RWPE2 (cell line): ENCODE results near the gene PIK3CD.
"Not testable (repeated sequence)": the region's sequence is repeated elsewhere in the genome, so short reads cannot be mapped to it uniquely, and the experiment has no call there.

Experiments
- ATAC-seq: fragments of 200-7000 bp; cut with Tn5 transposase; 3 replicates; pipeline ENCODE4 v1.9.1; 2021; ENCODE audit warnings: low read depth
- DNase-seq: peaks from one replicate; pipeline ENCODE4 v3.0.0-alpha.2; 2020; ENCODE audit warnings: low spot score
- H3K27ac ChIP-seq: fragments of 450-650 bp; 2 replicates; pipeline ENCODE4 v1.5.1; 2017; ENCODE audit warnings: mild to moderate bottlenecking; ENCODE audit not compliant: poor library complexity, severe bottlenecking
- H3K27me3 ChIP-seq: fragments of 250-450 bp; sonication (Bioruptor Pico); 2 replicates; pipeline ENCODE4 v1.5.1; 2021; ENCODE audit warnings: mild to moderate bottlenecking, moderate library complexity; ENCODE audit not compliant: insufficient read depth, poor library complexity, severe bottlenecking
- H3K36me3 ChIP-seq: fragments of 250-450 bp; sonication (Bioruptor Pico); 2 replicates; pipeline ENCODE4 v1.5.1; 2020; ENCODE audit warnings: low read depth, mild to moderate bottlenecking, moderate library complexity
- H3K4me1 ChIP-seq: fragments of 250-450 bp; sonication (Bioruptor Pico); 2 replicates; pipeline ENCODE4 v1.5.1; 2021; ENCODE audit warnings: mild to moderate bottlenecking, moderate library complexity; ENCODE audit not compliant: insufficient read depth, poor library complexity, severe bottlenecking
- H3K4me3 ChIP-seq: fragments of 250-450 bp; sonication (Bioruptor Pico); 2 replicates; pipeline ENCODE4 v1.5.1; 2021; ENCODE audit warnings: mild to moderate bottlenecking, moderate library complexity; ENCODE audit not compliant: severe bottlenecking
- H3K9me3 ChIP-seq: fragments of 250-450 bp; sonication (Bioruptor Pico); 2 replicates; pipeline ENCODE4 v1.5.1; 2021; ENCODE audit warnings: mild to moderate bottlenecking, moderate library complexity; ENCODE audit not compliant: severe bottlenecking
- CTCF ChIP-seq: fragments of 450-650 bp; IDR thresholded peaks from one replicate; pipeline ENCODE4 v1.5.1; 2017; ENCODE audit warnings: mild to moderate bottlenecking, moderate library complexity; ENCODE audit not compliant: poor library complexity, severe bottlenecking

The PIK3CD gene

DNA sequence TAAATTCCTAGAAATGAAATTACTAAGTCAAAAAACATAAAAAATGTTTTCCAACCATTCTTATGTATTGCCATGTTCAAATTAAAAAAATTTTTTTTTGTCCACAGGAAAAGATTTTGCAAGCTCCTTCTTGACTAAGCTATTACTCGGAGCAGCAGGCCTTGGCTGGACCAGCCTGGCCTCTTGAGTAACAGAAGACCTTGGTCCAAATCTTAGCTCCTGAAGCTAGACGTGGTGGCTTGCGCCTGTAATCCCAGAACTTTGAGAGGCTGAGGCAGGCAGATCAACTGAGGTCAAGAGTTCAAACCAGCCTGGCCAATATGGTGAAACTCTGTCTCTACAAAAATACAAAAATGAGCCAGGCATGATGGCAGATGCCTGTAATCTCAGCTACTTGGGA lies 94.7 kb downstream of the PIK3CD start:
- peaks cover 92% of the 10 kb centered on the region for H3K36me3 ChIP-seq
- no peaks in the 10 kb centered on the region for H3K27me3 ChIP-seq
- H3K4me3 ChIP-seq: no peak overlapping the region
- no peak for TF ChIP-seq CTCF
- H3K27ac ChIP-seq: no peak overlapping the region
- ATAC-seq (no peak), DNase-seq (no peak)
- H3K4me1 ChIP-seq: no peaks in the 10 kb centered on the region
- H3K9me3 ChIP-seq: no peaks in the 10 kb centered on the region

DNA sequence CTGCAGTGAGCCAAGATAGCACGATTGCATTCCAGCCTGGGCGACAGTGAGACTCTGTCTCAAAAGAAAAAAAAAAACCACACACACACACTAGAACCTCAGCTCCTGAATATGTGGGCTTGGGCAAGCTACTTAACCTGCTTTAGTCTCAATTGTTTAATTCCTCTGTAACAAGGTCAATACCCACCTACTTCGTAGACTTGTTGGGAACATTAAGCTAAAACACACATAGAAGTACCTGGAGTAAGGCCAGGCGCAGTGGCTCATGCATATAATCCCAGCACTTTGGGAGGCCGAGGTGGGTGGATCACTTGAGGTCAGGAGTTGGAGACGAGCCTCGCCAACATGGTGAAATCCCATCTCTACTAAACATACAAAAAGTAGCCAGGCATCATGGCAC lies 95.1 kb downstream of the PIK3CD start:
- Histone ChIP-seq H3K36me3 (peaks cover 92% of the 10 kb centered on the region), H3K27me3 (no peaks in the 10 kb centered on the region), H3K4me3 (no peak overlapping the region), H3K4me1 (no peaks in the 10 kb centered on the region), H3K27ac (no peak overlapping the region), H3K9me3 (no peaks in the 10 kb centered on the region)
- no peak for ATAC-seq
- no peak for DNase-seq
- no peak for TF ChIP-seq CTCF

DNA sequence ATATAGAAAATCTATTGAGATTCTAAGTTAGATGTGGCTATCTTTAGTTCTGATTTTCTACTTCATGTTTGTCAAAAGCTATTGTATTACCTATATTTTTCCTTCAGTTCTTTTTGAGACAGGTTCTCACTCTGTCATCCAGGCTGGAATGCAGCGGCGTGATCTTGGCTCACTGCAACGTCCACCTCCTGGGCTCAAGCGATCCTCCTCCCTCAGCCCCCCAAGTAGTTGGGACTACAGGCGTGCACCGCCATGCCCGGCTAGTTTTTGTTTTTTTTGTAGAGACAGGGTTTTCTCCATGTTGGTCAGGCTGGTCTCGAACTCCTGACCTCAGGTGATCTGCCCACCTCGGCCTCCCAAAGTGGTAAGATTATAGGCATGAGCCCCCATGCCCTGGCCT lies 96.9 kb downstream of the PIK3CD start:
- not testable (repeated sequence) for H3K4me1 ChIP-seq, DNase-seq, H3K9me3 ChIP-seq, H3K4me3 ChIP-seq, H3K27me3 ChIP-seq, H3K27ac ChIP-seq, ATAC-seq
- H3K36me3 ChIP-seq: peaks cover 92% of the 10 kb centered on the region

- no peak for TF ChIP-seq CTCF
- no peaks in the 10 kb centered on the region for H3K4me1 ChIP-seq
- ATAC-seq (no peak), DNase-seq (no peak)
- no peak overlapping the region for H3K4me3 ChIP-seq
- no peak overlapping the region for H3K27ac ChIP-seq
- peaks cover 92% of the 10 kb centered on the region for H3K36me3 ChIP-seq
- H3K9me3 ChIP-seq: no peaks in the 10 kb centered on the region
- H3K27me3 ChIP-seq: no peaks in the 10 kb centered on the region
Observed at GRCh38 chr1:9749361-9749760, 97.8 kb downstream of the PIK3CD start.

DNA sequence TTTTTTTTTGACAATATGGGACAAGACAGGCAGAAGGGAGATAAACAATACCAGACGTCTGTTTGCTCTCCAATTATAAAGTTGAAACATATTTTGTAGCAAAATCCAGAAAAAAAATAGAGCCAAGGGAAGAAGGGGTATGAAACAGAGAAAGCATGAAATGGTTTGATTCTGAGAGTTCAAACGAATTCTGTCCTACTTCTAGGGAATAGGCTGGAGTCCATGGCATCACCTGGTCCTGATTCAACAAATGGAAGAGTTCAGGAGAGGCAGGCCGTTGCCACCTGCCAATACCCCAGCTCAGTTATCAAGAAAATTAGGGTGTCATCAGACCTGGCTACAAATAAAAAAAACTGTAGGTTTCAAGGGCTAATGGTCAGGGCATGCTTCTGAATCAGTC lies 100.4 kb downstream of the PIK3CD start:
- no peak overlapping the region for H3K4me3 ChIP-seq
- no peak for TF ChIP-seq CTCF
- H3K36me3 ChIP-seq: peaks cover 80% of the 10 kb centered on the region
- no peaks in the 10 kb centered on the region for H3K9me3 ChIP-seq
- no peak for DNase-seq
- H3K4me1 ChIP-seq: peaks cover 6% of the 10 kb centered on the region
- ATAC-seq: no peak
- no peaks in the 10 kb centered on the region for H3K27me3 ChIP-seq
- no peak overlapping the region for H3K27ac ChIP-seq
